ENCODE measurements around the gene PLEKHA5.

GRCh38 chr12:19298836-19299605 lies 169.5 kb downstream of the PLEKHA5 start:
- no peak for TF ChIP-seq CTCF (IDR thresholded peaks at IDR 0.05)
- TF ChIP-seq POLR2A (IDR thresholded peaks at IDR 0.05): no peak
- no peak for TF ChIP-seq EP300 (IDR thresholded peaks at IDR 0.05)
